GM18909 (cell line): ENCODE measurements around the gene GRWD1.

Experiments used
- ATAC-seq: cut with Tn5 transposase; IDR thresholded peaks from one replicate; pipeline ENCODE4 v1.9.1; 2021; ENCODE audit warnings: mild to moderate bottlenecking; ENCODE audit not compliant: unreplicated experiment, poor library complexity

Gene GRWD1

DNA sequence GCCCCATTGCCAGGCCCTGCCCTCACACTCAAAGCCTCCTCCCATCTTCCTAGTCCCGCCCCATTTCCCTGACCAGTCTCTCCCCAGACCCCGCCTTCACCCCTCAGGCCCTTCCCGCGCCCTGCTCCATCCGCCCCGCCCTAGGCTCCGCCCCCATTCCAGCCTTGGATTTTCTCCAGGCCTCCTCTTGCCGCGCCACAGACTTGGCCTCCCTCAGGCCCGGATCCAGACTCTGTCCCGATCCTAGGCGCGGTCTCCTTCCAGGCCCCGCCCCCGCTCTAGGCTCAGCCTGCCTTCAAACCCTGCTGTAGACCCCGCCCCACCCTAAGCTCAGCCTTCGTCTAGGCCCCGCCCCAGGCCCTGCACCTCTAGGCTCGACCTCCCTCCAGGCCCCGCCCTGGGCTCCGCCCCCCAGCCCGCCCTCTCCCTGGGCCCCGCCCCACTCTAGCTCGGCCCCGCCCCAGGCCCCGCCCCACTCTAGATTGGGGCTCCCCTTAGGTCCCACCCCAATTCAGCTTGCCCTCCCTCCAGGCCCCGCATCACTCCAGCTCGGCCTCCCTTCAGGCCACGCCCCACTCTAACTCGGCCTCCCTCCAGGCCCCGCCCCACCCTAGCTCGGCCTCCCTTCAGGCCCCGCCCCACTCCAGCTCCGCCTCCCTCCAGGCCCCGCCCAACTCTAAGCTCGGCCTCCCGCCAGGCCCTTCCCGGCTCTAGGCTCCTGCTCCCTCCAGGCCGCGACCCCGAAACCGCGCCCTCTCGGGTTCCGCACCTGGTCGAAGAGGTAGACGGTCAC, 47.3 kb downstream of the GRWD1 start:
- peak; percentile 74 for ATAC-seq

- ATAC-seq = no peak
These were observed 48.1 kb downstream of the GRWD1 start for GRCh38 chr19:48493718-48494401.

DNA sequence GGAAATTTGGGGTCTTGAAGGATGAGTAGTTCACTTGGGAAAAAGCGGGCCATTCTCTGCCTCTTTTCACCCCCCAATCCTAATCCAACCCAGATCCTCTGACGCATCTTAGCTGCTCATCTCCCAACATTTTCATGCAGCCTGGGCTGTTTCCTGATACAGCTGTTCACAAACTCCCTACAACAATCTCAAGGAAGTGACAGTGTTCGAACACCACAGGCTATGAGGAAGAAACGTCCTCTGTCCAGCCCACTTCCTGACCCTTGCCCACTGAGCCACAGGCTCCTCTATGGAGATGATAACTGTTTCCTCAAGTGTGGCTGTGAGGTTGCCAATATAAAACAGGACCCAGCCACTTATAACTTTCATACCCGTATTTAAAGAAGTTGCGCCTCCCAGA, 49.6 kb downstream of the GRWD1 start:
- ATAC-seq = no peak

- ATAC-seq = no peak
These were observed 51.4 kb downstream of the GRWD1 start for GRCh38 chr19:48496959-48497727.

GRCh38 chr19:48497728-48498594, 52.2 kb downstream of the GRWD1 start:
- no peak for ATAC-seq

GRCh38 chr19:48498595-48499311, 53.0 kb downstream of the GRWD1 start:
- ATAC-seq = no peak

DNA sequence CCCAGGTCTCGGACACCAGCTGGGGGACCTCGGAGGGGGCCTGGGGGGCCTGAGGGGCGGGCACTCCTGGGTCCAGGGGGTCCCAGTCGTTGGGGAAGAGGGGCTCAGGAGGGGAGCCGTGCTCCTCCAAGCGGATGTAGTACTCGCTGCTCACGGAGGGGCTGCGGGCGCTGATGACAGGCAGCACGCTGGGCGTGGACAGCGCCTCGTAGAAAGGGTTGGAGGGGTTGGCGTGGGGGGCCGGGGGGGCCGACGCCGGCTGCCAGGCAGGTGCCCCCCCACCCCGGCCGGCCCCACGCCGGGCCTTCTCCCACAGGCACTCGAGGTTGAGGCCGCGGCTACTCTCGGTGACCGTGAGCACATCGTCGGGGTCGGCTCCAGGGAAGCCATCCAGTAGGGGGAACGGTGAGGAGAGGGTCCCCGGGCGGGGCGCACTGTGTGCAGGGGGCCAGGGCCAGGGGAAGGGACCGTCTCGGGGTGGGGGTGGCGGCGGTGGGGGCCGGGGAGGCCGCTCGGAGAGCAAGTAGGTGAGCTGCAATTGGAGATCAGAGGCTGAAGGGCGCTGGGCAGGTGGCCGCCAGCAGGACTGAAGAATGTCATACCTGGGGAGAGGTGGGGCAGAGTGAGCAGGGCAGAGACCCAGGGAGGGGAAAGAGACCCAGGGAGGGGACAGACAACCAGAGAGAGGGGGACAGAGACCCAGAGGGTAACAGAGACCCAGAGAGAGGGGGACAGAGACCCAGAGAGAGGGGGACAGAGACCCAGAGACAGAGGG, 53.7 kb downstream of the GRWD1 start:
- no peak for ATAC-seq

DNA sequence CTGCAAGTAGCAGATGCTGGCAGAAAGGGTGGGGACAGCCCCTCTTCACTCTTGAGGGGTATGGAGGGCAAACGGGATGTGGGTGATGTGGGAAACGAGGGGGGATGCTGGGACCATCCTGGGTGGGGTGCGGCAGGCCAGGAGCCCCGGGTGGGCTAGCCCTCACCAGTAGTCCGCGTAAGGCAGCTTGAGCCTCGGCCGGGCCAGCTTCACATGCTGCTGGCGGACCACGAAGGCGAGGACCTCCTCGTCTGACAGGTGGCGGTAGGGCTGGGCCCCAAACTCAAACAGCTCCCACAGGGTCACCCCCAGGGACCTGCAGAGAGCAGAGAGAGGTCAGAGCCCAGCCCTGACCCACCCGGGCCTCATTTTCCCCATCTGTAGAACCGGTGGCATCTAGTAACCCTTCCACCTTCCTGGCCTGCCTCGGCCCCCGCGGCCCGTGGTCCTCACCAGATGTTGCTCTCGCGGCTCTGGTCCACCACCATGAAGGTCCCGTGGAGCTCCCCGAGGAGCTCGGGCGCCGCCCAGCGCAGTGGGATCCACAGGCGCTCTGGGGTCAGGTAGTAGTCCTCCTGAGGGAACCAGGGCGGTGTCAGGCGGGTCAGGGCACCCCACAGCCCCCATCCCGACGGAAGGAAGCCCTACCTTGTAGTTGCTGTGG, 55.2 kb downstream of the GRWD1 start:
- ATAC-seq = no peak

GRCh38 chr19:48501494-48502349, 55.9 kb downstream of the GRWD1 start:
- ATAC-seq = no peak

DNA sequence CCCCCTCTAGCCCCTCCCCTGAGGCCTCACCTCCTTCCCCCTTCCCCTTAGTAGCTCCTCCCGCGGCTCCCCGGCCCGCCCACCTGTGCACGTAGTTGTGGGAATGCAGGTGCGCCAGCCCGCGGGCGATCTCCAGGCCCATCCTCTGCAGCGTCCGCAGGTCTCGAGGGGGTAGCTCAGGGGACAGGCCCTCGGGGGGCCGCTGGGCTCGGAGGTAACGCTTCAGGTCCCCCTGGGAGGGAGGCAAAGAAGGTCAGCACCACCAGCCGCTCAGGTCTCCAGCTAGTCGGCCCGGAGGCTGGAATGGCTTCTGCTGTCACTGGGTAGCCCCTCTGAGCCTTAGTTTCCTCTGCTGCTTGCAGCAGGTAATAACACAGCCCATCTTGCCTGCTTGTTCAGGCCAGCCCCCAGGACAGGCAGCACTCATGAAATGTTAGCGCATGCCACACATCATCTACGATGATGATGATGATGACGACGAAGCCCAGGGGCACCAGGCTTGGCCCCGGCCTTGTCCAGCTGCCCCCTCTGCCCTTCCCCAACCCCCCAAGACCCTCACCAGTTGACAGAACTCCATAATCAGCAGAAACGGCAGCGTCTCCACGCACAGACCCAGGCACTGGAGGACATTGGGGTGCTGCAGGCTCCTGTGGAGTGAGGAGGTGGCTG, 56.7 kb downstream of the GRWD1 start:
- no peak for ATAC-seq

DNA sequence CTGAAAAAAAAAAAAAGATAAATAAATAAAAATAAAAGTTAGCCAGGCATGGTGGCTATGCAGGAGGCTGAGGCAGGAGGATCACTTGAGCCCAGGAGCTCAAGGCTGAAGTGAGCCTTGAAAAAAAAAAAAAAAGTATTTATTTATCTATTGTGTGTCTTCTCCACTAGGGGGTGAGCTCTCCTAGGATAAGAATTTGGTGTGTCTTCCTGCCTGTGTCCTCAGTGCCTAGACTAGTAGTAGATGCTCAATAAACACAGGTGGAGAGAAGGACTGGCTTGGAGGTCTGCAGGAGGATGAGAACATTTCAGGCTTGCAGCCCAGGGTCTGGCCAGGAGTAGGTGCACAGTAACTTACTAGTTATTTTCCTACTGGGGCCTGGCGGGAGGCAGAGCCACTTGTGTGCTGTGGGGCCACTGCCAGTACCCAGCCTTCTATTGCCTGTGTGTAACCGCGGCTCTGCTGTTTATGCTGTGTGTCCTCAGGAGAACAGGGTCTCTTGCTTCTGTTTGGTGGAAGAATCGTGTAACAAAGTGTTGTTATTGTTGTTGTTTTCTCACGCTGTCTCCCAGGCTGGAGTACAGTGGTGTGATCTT, 60.5 kb downstream of the GRWD1 start:
- ATAC-seq = no peak
